Immature natural killer cell (primary cell): ENCODE data around the gene FHIT. TPM values are rescaled to one million over a fixed set of nuclear protein-coding genes. Genes with fewer than 3 reads are reported as not detected.

Experiments used
- DNase-seq, 3 donors: peaks; one replicate each; pipeline ENCODE4 v3.0.0; 2022; ENCODE audit warnings: mixed read lengths in 1 of 3
- H3K27ac Mint-ChIP-seq, 6 donors: one replicate each; pipeline ENCODE4 v1.8.0; 2020; ENCODE audit warnings: mixed read lengths in 6 of 6, mild to moderate bottlenecking in 5 of 6, inconsistent platforms in 4 of 6, moderate library complexity in 3 of 6
- H3K27me3 Mint-ChIP-seq, 3 donors: one replicate each; pipeline ENCODE4 v1.8.0; 2020 to 2021; ENCODE audit warnings: low read depth in 3 of 3, mild to moderate bottlenecking in 3 of 3, mixed read lengths in 3 of 3, moderate library complexity in 3 of 3, inconsistent platforms in 1 of 3
- H3K36me3 Mint-ChIP-seq, 3 donors: one replicate each; pipeline ENCODE4 v1.8.0; 2020; ENCODE audit warnings: mixed read lengths in 3 of 3, inconsistent platforms in 2 of 3, mild to moderate bottlenecking in 2 of 3
- H3K4me1 Mint-ChIP-seq, 2 donors: one replicate each; pipeline ENCODE4 v1.8.0; 2020; ENCODE audit warnings: inconsistent platforms in 2 of 2, mild to moderate bottlenecking in 2 of 2, mixed read lengths in 2 of 2, moderate library complexity in 1 of 2
- H3K4me3 Mint-ChIP-seq, 5 donors: one replicate each; pipeline ENCODE4 v1.8.0; 2020; ENCODE audit warnings: mild to moderate bottlenecking in 5 of 5, mixed read lengths in 5 of 5, inconsistent platforms in 3 of 5, moderate library complexity in 3 of 5
- H3K9me3 Mint-ChIP-seq, 6 donors: one replicate each; pipeline ENCODE4 v1.8.0; 2020; ENCODE audit warnings: mild to moderate bottlenecking in 6 of 6, mixed read lengths in 6 of 6, inconsistent platforms in 4 of 6, moderate library complexity in 3 of 6
- polyA plus RNA-seq, 3 donors: library from polyadenylated mRNA; unstranded; fragments of 300-500 nt; fragmentation: Illumina TruSeq; gene quantifications; one replicate each; pipeline ENCODE4 v1.2.3, GENCODE V29; 2021

FHIT gene
- polyA plus RNA-seq, 3 donors from 2014 or later = 2.5 to 8.8 (median 3.9) TPM

DNA sequence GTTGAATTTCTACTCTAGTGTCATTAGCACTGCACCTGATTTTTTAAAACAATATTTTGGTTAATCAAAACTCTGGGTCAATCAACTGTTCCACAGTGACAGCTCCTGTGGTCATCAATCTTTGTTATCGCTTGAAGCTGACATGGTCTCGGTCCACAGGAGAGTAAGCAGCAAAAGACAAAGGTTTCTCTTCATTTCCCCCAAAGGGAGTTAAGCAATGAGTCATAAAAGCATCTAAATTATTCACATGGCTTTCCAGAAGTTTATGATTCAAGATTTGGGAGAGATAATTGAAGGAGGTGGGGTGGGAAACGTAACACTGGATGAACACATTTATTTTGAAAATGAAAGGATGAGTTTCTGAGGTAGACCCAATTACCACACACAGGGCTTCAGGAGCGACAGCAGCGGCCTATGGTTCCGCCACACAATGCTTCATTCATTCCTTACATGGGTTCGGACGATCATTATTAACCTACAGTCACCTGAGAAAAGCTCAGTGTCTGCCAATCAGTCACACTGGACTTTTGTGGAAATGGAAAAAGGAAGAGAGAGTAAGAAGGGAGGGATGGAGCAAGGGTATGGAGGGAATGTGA is 505.1 kb downstream of the FHIT start:
- Mint-ChIP-seq H3K27ac (no peak overlapping the region), H3K9me3 (peaks cover 0 to 7% (median 2%) of the 10 kb centered on the region in 6 donors), H3K4me1 (no peaks in the 10 kb centered on the region), H3K4me3 (no peak overlapping the region), H3K27me3 (peaks cover 1 to 2% (median 2%) of the 10 kb centered on the region in 3 donors), H3K36me3 (no peaks in the 10 kb centered on the region)
- DNase-seq = no peak

DNA sequence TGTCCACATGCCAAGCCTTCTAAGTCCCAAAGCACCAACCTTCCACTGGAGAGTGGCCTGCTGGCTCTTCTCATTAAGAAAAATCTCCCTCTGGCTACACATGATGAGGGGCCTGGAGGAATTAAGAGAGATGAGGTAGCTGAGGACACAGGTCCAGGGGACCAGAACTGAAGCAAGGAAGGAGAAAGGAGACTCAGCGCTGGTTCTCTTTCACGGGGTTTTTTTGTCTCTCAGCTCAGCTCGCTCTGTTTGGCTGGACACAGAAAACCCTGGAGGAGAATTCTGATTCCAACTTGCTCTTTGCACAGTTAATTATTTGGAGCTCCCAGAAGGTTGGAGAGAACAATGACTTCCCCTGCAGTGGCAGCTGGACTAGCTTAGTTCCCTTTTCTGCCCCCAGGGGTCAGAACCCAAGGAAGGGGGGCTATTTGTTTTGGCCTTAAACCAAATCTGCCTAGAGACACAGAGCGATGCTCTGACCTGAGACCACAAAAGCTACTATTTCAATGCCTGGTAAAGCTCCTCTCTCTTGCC is 507.6 kb downstream of the FHIT start:
- H3K4me1 Mint-ChIP-seq = no peaks in the 10 kb centered on the region
- no peak overlapping the region for H3K4me3 Mint-ChIP-seq
- H3K9me3 Mint-ChIP-seq = peaks cover 0 to 3% (median 0%) of the 10 kb centered on the region in 6 donors

DNA sequence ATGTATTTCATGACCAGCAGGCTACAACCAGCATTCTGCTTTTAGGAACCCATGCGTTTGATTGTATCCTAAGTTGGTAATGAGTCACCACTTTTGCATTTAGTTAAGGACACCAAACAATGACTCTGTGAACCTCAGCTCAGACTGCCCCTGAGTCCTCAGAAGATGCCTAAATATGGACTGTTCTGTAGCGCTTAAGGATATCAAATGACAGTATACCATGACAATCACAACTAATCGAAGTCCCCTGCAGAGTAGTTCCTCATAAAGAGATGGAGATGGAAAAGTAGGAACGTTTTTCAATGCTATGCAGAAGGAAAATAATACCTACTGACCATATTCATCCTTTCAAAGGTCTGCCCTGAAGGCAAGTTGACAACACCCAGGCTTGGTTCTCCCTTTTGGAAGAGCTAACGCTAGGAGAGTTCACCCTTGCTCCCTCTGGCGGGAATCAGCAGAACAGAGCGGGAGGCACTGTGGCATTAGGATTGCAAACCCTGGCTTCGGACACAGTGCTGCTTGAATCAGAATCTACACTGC is 508.6 kb downstream of the FHIT start:
- Mint-ChIP-seq H3K36me3 (no peaks in the 10 kb centered on the region), H3K4me1 (no peaks in the 10 kb centered on the region), H3K9me3 (peaks cover 0 to 3% (median 0%) of the 10 kb centered on the region in 6 donors), H3K27ac (no peak overlapping the region), H3K27me3 (peaks cover 0 to 3% (median 2%) of the 10 kb centered on the region in 3 donors), H3K4me3 (no peak overlapping the region)
- no peak for DNase-seq

More for the DNA sequence above, 507.6 kb downstream of the FHIT start:
- H3K36me3 Mint-ChIP-seq = no peaks in the 10 kb centered on the region
- H3K27ac Mint-ChIP-seq = no peak overlapping the region
- peaks cover 0 to 2% (median 1%) of the 10 kb centered on the region in 3 donors for H3K27me3 Mint-ChIP-seq
- DNase-seq = no peak

DNA sequence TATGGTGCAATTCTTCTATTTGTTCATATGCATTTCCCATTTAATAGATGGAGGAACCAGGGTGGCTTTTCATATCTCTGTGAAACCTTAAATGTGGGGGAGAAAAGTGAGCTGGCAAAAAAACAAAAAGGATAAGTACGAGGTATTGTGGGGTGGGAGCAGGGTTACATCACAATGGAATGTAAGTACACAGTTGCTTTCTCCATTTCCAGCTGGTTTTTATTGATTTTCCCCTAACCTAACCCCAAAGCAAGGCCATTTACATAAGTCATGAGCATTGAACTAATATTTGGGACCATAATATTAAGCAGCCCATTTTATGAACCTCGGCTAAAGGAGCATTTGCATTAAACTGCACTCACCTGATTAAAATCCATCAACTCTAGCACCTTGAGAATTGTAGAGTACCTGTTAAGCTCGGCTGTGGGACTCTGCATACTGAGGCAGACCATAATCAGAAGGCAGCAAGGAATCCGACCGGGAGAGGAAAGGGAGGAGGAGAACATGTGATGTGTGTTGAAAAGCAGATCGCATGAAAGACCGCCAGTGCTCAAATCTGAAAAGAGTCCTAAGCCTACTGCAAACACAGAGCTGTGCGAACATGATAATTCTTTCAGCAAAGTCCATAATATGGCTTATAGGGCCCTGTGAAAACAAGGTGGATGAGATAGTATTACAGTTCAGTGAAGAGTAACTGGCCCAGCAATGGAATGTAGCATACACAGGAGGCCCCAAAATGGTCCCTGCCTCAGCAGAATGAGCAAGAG is 513.4 kb downstream of the FHIT start:
- Mint-ChIP-seq H3K36me3 (no peaks in the 10 kb centered on the region), H3K27ac (no peak overlapping the region), H3K9me3 (peaks cover 0 to 3% (median 0%) of the 10 kb centered on the region in 6 donors), H3K27me3 (peaks cover 0 to 3% (median 0%) of the 10 kb centered on the region in 3 donors), H3K4me1 (no peaks in the 10 kb centered on the region), H3K4me3 (no peak overlapping the region)
- DNase-seq = no peak

DNA sequence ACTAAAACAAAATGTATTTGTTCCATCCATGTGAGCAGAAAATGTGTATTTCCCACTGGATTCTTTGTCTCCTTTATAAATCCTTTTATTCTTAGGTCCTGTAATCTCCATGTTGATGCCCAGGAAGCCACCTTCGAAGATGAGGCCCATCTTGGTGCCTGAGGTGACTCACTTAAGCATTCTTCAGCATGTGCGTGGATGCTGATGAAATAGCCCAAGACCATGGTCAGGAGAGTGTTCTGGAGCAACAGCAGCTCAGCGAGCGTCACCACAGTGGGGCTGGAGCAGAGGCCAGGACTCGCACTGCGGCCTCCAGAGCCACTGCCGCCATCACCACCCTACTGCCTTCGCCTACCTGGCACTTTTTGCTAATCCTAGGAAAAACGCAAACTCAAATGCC is 520.9 kb downstream of the FHIT start:
- Mint-ChIP-seq H3K27ac (no peak overlapping the region), H3K9me3 (peaks cover 0 to 5% (median under 1%) of the 10 kb centered on the region in 6 donors), H3K4me1 (no peaks in the 10 kb centered on the region), H3K4me3 (no peak overlapping the region), H3K36me3 (no peaks in the 10 kb centered on the region), H3K27me3 (peaks cover 0 to 1% (median 0%) of the 10 kb centered on the region in 3 donors)
- no peak for DNase-seq

DNA sequence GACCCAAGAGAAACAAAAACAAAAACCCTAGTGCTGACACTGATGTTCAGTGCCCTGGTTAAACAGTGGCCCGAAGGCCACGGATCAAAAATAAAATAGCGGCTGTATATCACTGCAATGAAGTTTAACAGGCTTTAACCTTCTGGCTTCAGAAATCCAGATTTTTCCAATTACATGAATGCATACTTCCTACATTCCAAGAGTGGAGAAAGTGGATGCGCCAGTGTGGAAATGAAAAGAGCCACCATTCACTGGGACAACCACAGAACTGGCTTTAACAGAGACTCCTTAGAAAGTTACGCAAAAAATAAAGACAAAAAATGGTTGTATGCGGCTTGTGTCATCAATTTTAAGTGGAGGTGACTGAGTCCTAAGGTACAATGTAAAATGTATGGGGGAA is 522.2 kb downstream of the FHIT start:
- DNase-seq = no peak
- Mint-ChIP-seq H3K4me1 (no peaks in the 10 kb centered on the region), H3K36me3 (no peaks in the 10 kb centered on the region), H3K27me3 (peaks cover 0 to 1% (median 0%) of the 10 kb centered on the region in 3 donors), H3K27ac (no peak overlapping the region), H3K4me3 (no peak overlapping the region), H3K9me3 (peaks cover 0 to 5% (median under 1%) of the 10 kb centered on the region in 6 donors)

DNA sequence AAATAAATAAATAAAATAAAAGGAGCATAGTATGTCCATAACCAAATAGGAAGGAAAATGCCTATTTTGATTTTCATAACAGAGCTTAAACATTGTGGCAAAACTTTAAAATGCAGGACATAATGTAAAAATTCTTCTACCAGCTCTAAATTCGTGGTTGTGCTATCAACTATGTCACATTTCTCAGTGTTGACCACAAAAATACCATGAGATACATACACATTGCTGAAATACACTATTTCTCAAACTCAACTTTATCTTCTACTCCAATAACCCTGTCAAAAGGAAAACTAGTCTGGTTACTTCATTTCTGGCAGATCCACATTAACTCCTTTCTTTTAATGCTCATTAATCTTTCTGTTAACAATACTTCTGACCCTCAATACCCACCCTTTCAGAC is 523.2 kb downstream of the FHIT start:
- Mint-ChIP-seq H3K4me1 (no peaks in the 10 kb centered on the region), H3K36me3 (no peaks in the 10 kb centered on the region), H3K4me3 (no peak overlapping the region), H3K27ac (no peak overlapping the region), H3K27me3 (peaks cover 0 to 1% (median 0%) of the 10 kb centered on the region in 3 donors), H3K9me3 (peaks cover 0 to 4% (median 0%) of the 10 kb centered on the region in 6 donors)
- DNase-seq = no peak

DNA sequence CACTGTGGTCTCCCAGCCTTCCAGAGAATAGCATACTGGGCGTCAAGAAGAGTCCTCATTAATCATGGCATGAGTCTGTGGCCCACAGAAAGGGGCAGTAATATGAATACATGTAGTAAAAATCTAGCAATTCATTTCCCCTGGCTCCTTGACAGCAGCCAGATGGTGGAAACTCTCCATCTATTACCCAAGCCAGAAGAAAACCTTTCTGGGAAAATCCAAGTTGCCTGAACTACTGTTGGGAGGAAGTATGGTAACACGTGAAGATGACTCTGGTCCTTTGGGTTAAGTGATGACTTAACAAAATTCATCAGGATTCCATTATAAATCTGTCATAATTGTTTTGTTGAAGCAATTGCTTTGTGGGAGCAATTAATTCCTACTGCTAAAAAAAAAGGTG is 530.5 kb downstream of the FHIT start:
- DNase-seq = no peak
- Mint-ChIP-seq H3K36me3 (no peaks in the 10 kb centered on the region), H3K27ac (no peak overlapping the region), H3K27me3 (peaks cover 0 to under 1% (median 0%) of the 10 kb centered on the region in 3 donors), H3K4me3 (no peak overlapping the region), H3K4me1 (no peaks in the 10 kb centered on the region), H3K9me3 (peaks cover 0 to 3% (median 0%) of the 10 kb centered on the region in 6 donors)

DNA sequence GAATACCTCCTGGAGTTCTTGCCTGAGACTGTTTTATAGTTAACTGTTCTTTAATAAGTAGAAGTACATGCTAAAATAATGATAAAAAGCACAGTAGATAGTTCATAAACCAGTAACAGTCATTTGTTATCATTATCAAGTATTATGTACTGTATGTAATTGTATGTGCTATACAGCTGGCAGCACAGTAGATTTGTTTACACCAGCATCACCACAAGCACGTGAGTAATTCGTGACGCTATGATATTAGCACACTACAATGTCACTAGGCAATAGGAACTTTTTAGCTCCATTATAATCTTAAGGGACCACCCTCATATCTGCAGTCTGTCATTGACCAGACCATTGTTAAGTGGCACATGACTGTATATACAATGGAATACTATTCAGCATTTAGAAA is 534.7 kb downstream of the FHIT start:
- no peak overlapping the region for H3K4me3 Mint-ChIP-seq
- H3K27me3 Mint-ChIP-seq = no peaks in the 10 kb centered on the region
- no peak overlapping the region for H3K27ac Mint-ChIP-seq
- no peak for DNase-seq
- H3K4me1 Mint-ChIP-seq = no peaks in the 10 kb centered on the region
- H3K9me3 Mint-ChIP-seq = peaks cover 2 to 6% (median 3%) of the 10 kb centered on the region in 6 donors
- no peaks in the 10 kb centered on the region for H3K36me3 Mint-ChIP-seq

DNA sequence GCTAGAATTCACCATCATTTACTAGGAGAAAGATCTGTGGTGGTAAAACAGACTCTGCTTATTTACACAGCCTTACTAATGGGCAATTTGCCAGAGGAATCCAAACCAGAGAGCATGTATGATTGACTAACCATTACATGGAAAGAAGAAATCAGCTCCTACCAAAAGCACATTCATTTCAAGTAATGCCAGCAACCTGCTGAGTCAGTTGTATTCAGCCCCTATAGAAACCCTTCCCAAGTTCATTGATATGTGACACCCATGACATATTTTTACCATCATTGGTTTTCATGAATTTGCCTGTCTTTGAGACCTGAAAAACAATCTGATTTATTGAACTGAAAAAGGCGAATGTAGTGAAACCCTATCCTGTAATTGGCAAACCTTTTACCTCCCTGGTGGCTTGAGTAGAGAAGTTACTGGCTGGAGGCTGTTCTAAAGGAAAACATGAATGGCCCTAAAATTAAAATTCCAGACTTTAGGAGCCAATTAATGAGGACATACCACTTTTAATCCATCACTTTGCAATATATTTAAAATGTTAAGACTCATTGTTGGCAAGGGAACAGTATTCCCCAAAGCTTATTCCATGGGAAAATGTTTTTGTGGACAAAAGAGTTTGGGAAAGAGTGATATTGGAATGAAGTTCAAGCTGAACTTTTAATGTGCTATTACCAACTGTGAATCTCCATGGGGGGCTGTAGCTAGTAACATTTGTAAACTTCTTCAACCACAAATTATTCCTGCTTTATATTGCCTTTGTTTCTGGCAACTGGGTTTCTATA is 542.9 kb downstream of the FHIT start:
- Mint-ChIP-seq H3K9me3 (peaks cover 2 to 10% (median 6%) of the 10 kb centered on the region in 6 donors), H3K4me3 (no peak overlapping the region), H3K4me1 (no peaks in the 10 kb centered on the region), H3K27me3 (peaks cover 0 to 1% (median 0%) of the 10 kb centered on the region in 3 donors), H3K36me3 (no peaks in the 10 kb centered on the region), H3K27ac (no peak overlapping the region)
- DNase-seq = no peak

DNA sequence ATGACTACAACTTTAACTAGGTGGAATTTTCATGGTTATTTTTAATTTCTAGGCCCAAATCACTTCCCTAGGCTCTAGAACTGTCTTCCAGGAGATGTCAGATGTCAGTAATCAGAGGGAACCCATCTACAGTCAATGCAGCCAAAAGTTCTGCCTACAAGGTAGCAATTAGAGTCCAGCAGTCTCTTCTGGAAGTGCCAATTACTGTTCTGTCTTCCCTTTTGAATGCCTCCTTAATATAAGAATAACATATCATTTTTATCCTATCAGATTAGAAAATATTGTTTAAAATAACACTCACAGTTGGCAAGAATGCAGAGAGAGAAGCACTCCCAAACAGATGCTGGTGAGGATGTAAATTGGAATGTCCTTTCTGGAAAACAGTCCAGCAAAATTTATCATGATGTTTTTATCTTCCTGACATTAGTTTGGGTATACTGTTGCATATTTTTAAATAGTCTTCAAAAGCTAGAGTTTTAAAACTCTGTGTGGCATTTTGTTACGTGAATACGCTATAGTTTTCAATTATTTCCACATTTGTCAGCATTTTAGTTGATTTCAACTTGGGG is 543.7 kb downstream of the FHIT start:
- H3K27ac Mint-ChIP-seq = no peak overlapping the region
- H3K36me3 Mint-ChIP-seq = no peaks in the 10 kb centered on the region
- DNase-seq = no peak
- no peak overlapping the region for H3K4me3 Mint-ChIP-seq
- no peaks in the 10 kb centered on the region for H3K4me1 Mint-ChIP-seq
- H3K9me3 Mint-ChIP-seq = peaks cover 2 to 10% (median 6%) of the 10 kb centered on the region in 6 donors
- peaks cover 0 to 1% (median 0%) of the 10 kb centered on the region in 3 donors for H3K27me3 Mint-ChIP-seq

DNA sequence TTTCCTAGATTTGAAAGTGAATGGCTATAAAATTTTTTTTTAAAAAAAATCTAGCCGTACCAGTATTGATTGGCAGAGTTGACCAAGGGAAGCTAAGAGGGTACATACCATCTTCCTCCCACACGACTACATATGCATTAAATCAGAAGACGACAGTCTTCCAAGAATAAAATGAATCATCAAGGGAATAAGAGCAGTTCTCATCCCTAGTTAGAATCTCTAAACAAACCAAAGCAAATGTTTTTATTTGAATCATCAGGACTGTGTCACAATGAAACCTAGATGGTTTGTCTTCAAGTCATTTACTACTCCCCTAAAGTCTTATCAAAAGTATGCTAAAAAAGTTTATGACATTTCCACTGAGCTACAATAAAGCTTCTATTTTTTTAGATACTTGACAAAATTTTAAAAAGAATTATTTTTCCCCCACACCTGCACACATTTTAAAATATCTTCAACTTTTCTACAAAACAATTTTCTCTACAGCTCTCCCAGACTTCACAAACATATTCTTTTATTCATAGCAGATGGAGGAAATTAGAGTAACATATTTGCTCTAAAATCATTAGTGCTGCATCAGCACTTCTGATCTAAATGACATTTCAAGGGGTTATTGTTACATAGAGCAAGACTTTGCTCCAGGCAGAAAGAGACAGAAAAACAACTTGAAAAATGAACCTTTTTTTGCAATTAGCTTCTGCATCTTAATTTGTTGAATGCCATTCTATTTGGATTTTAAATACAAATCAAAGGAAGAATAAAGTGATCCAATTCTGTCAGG is 547.1 kb downstream of the FHIT start:
- Mint-ChIP-seq H3K36me3 (no peaks in the 10 kb centered on the region), H3K4me3 (no peak overlapping the region), H3K27ac (no peak overlapping the region), H3K9me3 (peaks cover 0 to 1% (median 0%) of the 10 kb centered on the region in 6 donors), H3K4me1 (no peaks in the 10 kb centered on the region), H3K27me3 (peaks cover 0 to 1% (median 0%) of the 10 kb centered on the region in 3 donors)
- DNase-seq = no peak
